ENCODE data around the gene ZNF213.
"Not testable (repeated sequence)": the region's sequence is repeated elsewhere in the genome, so short reads cannot be mapped to it uniquely, and the experiment has no call there.

ZNF213 gene

DNA sequence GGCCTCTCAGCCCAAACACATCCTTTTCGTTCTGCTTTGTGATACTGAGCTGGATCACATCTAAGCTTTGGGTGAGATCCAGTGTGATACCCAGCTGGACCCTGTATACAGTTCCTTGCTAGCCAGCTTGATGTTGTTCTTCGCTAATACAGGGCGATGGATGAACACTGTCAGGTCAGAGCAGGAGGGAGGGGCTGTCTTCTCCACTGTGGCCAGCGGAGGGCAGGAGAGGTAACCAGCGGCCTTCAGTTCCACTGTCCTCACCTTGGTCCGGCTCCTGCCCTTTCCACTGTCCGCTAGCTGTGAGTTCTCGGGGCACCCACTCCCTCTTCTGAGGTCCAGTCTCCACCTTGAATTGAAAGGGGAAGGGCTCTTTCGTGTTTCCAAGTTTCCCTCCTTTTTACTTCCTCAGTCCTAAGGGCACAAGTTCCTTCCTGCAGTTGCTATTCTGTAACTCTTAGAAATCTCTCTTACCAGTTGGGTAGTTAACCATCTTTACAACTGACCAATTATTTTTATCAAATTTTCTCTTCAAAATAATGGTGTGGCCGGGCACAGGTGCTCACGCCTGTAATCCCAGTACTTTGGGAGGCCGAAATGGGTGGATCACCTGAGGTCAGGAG, 3.0 kb upstream of the ZNF213 start:
- peak; percentile 69 to 72 for DNase-seq

DNA sequence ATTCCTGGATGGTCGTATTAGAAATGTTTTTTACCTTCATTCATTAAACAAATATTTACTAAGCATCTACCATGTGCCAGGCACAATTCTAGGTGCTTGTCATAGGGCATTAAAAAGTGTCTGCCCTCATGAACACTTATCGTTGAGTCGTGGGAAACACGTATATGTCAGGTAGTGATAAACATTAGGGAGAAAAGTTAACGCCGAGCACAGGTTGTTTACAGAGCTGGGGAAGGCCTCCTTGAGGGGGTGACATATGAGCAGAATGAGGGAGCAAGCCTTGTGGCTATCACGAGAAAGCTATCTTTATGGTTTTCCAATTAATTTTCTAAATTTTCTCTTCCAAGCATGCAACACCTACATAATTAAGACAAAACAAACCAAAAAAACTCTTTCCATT, 985 bp upstream of the ZNF213 start:
- no peak for DNase-seq

DNA sequence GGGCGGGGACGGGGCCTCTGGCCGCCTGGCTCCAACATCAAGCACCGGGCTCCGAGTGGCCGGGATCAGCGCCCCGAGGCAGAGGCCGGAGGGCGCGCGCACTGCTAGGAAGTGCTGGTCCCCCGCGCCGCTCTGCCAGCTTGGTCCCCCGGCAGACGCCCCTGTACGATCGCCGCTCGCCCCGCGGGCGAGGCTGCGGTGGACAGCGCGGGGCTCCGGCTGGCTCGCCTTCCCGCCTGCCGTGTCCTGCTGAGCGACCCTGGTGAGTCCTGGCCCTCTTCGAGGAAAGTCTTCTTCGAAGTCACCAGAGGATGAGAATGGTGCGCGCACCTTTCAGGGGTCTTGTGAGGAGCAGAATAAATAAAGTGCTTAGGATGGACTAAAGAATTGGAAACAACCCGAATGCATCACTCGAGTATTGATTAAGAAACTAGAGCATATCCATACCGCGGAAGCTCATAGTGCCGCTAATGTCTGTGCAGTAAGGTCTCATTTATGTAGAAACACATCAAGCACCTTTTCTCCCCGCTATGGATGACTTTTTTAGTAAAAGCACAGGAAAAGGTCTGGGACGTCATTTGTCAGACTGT, 392 bp downstream of the ZNF213 start:
- DNase-seq, result no peak

DNA sequence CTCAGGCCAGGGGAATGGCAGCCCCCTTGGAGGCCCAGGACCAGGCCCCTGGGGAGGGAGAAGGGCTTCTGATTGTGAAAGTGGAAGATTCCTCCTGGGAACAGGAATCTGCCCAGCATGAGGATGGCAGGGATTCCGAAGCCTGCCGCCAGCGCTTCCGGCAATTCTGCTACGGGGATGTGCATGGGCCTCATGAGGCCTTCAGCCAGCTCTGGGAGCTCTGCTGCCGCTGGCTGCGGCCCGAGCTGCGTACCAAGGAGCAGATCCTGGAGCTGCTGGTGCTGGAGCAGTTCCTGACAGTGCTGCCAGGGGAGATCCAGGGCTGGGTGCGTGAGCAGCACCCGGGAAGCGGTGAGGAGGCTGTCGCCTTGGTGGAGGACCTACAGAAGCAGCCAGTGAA, 2.4 kb downstream of the ZNF213 start:
- DNase-seq, result no peak

DNA sequence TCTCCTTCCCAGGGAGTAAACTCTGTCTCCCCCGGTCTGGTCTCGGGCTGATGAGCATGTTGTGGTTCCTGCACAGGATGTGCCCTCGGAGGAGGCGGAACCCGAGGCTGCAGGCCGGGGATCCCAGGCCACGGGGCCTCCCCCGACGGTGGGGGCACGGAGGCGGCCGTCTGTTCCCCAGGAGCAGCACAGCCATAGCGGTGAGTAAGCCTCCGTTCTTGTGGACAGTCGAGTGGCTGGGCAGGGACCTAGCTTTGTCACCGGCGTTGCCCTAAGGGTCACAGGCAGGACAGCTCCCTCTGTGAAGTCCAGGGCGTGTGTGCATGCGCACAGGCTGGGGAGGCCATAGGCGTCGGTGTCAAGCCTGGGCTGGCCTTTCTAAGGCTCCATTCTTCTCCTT, 3.5 kb downstream of the ZNF213 start:
- no peak for DNase-seq

DNA sequence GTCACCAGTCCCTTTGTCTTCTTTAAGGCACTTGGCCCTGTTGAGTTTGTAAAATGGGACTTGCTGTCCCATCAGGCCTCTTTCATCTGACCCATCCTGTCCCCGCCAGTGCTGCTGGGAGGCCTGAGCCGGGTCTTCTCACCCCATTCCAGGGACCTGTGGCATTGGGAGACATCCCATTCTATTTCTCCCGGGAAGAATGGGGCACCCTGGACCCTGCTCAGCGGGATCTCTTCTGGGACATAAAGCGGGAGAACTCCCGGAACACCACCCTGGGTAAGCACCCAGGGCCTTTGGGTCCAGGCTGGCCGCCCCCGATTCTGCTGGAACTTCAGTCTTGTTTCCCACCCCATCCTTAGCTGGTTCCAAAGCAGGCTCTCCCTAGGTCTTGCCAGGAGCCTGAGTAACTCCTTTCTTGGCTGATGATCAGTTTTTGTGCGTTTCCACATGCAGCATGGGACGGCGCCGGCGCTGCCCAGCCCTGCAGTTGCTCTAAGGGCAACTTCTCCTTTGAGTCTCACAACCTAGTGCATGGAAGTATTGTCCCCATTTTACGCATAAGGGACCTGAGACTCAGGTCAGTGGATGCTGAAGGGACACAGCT, 4.1 kb downstream of the ZNF213 start:
- no peak for DNase-seq

DNA sequence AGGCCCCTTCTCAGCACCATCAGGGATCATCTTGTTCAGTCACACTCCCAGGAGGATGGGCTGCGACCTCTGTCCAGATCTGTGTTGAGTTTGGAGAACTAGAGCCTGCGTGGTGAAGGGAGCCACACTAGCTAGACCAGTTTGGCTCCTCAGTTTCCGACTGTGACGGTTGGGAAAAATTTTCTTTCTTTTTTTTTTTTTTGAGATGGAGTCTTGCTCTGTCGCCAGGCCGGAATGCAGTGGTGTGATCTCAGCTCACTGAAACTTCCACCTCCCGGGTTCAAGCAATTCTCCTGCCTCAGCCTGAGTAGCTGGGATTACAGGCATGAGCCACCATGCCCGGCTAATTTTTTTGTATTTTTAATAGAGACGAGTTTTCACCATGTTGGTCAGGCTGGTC, 4.7 kb downstream of the ZNF213 start:
- DNase-seq, result not testable (repeated sequence)

DNA sequence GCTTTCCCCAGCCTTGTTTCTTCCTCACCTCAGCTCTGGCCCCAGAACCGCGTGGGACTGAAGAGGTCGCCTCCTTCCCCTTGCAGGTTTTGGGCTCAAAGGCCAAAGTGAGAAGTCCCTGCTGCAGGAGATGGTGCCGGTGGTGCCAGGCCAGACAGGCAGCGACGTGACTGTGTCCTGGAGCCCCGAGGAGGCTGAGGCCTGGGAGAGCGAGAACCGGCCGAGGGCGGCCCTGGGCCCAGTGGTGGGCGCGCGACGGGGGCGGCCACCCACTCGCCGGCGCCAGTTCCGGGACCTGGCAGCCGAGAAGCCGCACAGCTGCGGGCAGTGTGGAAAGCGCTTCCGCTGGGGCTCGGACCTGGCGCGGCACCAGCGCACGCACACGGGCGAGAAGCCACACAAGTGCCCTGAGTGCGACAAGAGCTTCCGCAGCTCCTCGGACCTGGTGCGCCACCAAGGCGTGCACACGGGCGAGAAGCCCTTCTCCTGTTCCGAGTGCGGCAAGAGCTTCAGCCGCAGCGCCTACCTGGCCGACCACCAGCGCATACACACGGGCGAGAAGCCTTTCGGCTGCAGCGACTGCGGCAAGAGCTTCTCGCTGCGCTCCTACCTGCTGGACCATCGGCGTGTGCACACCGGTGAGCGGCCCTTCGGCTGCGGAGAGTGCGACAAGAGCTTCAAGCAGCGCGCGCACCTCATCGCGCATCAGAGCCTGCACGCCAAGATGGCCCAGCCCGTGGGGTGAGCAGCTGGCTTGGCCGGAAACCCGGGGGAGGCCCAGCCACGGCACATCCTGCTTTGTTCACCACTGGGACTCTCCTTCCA, 6.0 kb downstream of the ZNF213 start:
- no peak for DNase-seq

DNA sequence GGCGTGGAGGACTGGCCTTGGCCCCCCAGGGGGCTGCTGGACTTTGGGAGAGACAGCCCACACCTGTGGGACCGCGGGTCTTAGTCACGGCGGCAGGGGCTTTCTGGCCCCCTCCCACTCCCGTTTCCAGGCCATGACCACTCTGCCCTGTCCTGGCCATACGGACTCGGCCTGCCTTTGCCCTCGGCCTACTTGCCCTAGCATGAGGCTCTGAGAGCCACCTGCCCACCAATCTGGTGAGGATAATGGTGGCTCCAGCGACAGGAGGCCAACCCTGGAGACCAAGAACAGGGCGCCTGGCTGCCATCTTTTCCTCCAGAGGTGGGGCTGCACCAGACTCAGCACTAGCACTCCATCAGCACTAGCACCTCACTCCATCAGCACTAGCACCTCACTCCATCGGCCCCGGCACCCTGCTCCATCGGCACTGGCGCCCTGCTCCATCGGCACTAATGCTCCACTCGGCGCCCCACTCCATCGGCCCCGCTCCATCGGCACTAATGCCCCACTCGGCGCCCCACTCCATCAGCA, 7.0 kb downstream of the ZNF213 start:
- DNase-seq, result no peak

DNA sequence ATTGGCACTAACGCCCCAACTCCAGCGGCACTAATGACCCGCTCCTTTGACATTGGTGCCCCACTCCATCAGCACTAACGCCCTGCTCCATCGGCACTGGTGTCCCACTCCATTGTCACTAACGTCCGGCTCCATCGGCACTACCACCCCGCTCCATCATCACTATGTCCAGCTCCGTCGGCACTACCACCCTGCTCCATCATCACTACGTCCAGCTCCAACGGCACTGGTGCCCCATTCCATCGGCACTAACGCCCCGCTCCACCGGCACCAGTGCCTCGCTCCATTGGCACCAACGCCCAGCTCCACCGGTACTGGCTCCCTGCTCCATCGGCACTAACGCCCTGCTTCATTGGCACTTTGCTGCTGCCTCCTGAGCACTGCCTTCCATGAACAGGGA, 7.5 kb downstream of the ZNF213 start:
- no peak for DNase-seq

DNA sequence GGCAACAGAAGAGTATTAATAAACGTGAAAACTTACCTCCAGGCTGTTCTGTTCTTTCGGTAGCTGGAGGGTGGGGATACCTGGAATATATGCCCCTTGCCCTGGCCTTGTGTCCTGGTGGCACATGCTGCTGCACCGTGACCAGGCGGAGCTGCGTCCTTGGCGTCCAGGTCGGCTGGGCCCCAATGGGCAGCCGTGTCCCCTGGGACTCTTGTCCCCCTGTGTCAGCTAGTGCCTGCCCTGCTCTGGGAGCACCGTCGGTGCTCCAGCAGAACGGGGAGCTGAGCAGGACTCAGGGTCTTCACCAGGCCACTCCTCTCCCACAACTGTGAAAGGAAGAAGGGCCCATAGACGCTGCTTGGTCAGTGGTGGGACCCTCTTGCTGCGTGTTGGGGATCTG, 7.9 kb downstream of the ZNF213 start:
- DNase-seq, result no peak

DNA sequence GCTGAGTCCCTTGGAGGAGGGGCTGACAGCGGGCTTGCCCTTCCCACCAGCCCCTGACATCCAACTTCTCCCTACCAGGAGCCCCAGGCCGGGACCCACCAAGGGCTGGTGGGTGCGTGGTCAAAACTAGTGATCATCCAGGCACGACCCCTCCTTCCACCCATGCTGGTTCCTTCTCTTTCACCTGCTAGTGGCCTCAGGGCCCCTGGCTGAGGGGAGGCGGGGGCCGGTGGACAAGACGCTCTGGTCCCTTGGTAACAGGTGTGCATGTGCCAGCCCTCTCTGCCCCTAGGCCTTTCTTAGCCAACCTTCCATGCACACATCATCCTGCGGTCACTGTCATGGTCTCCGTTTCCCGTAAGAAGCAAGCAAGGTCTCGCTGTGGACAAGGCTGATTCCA, 8.4 kb downstream of the ZNF213 start:
- no peak for DNase-seq

DNA sequence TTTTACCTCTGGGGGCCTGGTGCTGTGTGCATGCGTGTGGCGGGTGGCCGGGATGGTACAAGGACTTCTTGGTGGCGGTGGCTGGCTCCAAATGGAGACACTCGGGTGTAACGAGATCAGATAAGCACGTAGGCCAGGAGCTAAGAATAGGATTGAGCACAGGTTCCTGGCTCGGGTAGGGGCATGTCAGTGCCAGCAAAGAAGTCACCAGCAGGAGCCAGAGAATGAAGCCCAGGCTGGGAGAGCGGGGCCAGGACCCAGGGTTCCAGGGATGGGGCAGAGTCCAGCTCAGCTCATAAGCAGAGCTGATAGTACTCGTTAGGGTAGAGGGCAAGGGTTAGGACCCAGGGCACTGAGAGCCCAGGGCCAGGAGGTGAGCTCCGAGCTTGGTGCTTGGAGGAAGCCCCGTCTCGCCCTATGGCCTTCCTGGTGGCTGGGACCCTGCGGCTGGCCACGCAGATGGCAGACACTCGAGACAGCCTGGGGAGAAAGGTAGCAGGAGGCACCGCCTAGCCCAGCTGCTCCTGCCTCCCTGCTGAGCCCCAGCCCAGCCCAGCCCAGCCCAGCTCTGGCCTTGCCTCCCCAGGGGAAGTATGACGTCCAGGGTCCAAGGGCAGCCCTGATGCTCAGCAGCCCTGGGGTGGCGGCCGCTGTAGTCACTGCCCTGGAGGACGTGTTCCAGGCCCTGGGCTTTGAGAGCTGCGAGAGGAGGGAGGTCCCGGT, 8.9 kb downstream of the ZNF213 start:
- DNase-seq, result no peak

DNA sequence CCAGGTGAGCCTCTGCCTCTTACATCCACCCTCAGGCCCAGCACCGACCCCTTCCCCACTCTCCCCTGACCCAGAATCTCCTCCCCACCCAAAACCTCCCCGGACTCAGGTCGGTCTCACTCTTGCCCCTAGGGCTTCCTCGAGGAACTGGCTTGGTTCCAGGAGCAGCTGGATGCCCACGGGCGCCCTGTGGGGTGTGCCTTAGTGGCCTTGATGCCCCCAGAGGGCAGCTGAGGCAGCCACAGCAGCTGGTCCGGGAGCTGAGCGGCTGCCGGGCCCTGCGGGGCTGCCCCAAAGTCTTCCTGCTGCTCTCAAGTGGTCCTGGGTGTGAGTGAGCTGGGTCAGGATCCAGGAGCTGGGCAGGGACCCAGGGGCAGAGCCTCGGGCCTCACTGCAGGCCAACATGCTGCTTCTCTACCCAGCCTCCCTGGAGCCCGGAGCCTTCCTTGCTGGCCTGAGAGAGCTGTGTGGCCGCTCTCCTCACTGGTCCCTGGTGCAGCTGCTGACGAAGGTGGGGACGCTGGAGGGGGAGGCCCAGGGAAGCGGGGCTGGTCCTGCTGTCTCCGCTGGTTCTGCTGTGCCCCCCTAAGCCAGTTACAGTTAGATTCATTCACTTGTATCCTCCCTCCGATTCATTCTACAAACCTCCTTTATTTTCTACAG, 9.6 kb downstream of the ZNF213 start:
- DNase-seq, result no peak

DNA sequence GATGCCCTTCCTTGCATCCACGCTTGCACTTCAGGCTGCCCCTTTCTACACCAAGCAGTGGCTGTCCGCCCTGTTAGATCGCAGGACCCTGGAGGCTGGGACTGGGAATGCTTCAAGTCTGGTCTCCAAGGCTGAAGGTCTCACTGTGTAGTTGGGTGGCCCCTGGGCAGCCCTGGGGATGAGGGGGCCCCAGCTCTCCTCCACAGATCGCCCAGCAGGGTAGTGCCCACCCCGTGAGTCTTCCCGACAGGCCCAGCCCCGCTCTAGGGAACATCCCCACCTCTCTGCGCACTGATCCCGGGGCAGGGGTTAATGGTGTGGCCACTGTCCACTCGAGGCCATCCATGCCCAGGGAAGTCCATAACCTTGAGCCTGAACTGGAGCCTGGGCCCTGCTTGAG, 10.3 kb downstream of the ZNF213 start:
- DNase-seq, result no peak

DNA sequence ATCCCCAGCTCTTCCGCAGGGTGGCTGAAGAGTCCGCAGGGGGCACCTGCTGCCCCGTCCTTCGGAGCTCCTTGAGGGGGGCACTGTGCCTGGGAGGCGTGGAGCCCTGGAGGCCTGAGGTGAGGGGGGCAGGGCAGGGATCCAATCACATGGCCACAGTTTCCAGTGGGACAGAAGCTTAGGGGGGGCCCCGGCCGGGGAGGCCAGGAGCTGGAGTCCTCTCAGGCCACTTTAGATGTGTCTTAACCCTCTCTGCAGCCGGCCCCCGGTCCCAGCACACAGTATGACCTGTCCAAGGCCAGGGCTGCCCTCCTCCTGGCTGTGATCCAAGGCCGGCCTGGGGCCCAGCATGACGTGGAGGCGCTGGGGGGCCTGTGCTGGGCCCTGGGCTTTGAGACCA, 10.8 kb downstream of the ZNF213 start:
- no peak for DNase-seq

DNA sequence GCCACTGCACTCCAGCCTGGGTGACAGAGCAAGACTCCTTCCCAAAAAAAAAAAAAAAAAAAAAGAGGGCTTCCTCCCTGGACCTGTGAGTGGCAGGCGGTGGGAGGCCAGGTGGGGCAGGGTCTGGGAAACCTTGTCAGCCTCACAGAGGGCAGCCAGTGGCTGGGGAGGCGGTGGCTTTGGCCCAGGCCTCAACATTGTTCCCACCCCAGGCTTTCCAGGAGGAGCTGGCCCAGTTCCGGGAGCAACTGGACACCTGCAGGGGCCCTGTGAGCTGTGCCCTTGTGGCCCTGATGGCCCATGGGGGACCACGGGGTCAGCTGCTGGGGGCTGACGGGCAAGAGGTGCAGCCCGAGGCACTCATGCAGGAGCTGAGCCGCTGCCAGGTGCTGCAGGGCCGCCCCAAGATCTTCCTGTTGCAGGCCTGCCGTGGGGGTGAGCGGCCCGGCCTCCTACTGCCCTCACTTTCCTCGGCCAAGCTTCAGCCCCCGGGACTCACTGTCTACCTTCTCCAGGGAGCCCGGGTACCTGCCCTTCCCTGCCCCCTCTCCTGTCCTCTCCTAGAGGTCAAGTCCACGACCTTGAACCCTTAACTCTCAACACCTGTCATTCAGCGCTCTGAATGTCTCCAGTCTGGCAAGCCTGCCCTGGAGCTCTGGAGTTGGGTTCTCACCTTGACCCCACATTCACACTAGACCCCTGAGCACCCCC, 12.4 kb downstream of the ZNF213 start:
- DNase-seq, result no peak

DNA sequence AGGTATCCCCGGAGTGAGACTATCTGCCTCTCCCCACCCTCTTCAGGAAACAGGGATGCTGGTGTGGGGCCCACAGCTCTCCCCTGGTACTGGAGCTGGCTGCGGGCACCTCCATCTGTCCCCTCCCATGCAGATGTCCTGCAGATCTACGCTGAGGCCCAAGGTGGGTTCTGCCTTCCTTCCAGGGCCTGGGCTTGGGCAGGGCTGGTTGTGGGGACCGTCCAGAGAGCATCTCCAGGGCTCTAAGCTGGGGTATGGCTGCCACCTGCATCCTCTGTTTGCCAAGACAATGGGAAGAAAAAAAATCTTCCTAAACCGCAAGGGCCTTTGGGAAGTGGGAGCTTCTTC, 12.9 kb downstream of the ZNF213 start:
- DNase-seq, result no peak

DNA sequence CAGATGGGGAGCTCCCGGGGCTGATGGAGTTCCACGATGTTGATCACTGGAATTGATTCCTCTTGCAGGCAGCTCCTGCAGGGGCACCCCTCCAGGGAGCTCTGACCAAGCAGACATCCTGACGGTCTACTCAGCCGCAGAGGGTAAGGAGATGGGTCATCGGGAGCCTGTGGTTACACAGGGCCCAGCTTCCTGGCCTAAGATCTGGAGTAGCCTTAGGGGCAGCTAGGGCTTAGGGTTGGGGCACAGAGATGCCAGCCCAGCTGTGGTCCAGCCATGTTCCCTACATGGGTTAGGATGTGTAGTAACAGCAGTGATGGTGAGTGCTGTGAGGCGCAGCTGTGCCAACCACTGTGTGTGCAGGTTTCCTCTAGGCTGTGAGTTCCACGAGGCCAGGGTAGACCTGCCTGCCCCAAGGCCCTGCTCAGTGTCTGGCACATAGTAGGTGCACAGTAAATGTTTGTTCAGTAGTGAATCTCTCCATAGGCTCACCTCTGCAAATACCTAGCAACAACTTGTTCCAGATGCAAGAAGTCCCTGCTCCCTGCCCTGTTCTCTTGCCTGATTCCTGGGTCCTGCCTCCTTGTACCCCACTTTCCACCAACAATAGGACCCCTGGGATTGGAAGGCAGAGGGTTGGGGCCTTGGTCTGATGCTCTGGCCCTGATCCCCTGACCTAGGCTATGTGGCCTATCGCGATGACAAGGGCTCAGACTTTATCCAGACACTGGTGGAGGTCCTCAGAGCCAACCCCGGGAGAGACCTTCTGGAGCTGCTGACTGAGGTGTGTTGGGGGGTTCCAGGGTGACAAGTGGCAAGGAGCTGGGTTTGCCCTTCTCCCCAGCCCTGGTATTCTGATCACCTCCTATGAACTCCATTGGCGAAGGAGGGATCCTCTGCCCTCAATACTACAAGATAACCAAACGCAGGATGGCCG, 13.7 kb downstream of the ZNF213 start:
- no peak for DNase-seq

DNA sequence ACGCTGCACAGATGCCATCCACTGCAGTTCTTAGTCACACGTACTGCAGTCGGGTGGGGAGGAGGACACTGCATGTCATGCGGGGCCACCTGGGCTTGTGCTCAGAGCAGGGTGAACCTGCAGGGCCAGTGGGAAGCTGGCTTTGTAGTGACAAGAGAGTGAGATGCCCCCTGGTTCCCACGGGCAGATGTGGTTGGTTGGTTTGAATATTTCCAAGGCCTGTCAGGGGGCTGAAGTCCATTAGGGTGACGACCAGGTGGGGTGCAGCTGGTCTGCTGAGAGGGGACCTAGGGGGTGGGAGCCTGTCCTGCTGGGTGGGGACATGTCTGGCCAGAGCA, 14.3 kb downstream of the ZNF213 start:
- DNase-seq, result no peak
